T-helper 2 cell (primary cell): ENCODE measurements around the gene CPNE2.

Source experiments
- DNase-seq, 5 experiments: peaks; one replicate each; pipeline versions ENCODE4 v3.0.0 to v3.0.0-alpha.2; 2012 to 2022

CPNE2 gene

DNA sequence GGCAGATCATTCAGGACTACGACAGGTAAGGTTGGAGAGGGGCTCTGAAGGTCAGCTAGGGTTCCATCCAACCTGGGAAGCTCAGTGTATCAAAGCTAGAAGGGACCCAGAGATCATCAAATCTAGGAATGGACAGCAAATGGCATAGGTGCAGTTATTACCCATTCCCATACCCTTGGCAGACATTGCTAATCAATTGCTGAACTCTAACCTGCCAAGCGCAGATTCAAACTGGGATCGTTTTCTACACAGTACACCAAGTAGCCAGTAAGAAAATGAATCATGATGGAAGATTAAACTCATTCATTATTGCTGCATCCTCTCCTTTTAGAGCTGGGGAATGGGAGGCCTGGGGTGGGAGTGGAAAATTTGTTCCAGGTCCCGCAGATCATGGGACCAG, 33.6 kb downstream of the CPNE2 start:
- no peak for DNase-seq

DNA sequence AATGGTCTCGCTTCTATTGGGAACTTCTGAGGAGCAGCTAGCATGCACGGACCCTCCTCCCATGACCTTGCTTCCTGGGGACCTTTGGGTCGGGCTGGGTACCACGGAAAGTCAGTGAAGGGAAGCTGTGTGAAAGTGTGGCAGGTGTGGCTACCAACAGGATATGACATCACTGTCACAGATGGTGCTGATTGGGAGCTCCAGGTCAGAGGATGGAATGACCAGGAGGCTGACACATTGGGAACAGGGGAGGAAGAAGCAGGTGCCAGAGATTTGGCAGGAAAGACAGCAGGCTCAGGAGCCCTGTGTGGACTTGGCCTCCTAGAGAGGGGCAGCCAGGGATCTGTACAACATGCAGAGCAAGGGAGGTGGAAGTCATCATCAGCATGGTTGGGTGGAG, 34.0 kb downstream of the CPNE2 start:
- DNase-seq: peak in 1 of 5 experiments; percentile 30

DNA sequence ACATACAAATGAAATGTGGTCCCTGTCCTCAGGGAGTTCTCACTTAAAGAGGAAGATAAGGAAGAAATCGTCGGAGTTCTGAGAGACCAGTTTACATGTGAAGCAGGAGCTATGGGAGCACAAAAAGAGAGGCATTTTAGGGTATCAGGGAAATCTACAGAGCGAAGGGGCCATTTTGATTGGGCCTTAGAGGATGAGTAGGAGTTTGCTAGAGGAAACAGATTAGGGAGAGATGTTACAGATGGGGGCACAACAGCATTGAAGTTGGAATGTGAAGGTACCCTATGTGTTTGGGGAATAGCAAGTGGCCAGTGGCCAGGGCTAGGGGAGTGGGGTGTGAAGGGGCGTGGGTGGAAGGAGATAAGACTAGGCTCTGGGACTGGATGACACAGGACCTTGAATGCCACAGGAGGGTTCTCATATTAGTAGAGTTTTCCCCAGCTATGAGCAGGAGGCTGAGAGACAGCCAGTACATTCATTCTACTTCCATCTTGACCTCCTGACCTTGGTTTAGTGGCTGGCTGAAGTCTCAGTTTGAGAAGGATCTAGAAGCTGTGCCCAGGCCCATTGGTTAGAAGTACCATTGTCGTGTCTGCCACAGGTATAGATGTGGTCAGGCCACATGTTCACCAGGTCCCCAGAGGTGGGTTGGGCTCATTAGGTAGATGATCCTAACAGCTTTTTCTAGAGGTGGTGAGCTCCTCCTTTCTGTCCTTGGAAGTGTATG, 34.8 kb downstream of the CPNE2 start:
- peak in 1 of 5 experiments; percentile 64 for DNase-seq

DNA sequence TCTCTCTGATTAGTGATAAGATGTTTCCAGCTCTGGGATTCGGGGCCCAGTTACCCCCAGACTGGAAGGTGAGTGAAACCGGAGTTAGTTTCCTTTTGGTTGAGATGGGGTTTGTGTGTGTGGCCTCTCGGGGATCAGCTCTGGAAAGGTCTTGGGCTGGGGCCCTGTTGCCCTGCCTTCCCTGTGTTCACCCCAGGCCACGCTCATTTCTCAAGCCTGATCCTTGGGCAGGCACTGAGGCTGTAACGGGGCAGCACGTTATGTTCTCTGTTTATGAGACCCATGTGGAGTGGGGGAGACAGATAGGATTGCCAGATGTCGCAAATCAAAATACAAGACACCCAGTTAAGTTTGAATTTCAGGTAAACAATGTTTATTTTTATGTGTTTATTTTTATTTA, 35.5 kb downstream of the CPNE2 start:
- DNase-seq: no peak

DNA sequence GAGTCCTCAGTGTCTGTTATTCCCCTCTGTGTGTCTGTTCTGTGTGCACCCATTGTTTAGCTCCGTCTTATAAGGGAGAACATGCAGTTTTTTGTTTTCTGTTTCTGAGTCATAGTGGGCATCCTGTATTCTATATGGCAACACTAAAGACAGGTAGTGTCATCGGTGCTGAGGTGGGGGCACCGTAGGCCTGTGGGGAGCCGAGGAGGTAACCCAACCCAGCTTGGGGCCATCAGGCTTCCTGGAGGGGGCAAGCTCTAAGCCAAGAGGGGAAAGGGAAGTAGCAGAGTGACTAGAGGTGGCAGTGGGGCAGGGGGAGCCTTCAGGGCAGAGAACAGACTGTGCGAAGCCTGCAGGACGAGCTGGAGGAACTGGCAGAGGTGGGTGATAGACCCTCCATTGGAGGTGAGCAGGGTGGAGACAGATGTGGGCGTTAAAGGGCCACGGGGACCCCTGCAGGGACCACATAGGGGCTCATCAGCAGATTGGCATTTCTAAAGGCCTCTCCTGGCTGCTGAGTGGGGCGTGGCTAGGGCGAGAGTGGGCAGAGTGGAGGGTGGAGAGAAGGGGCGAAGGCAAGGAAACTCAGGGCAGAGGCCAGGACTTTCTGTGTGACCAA, 36.5 kb downstream of the CPNE2 start:
- DNase-seq: peak in 4 of 5 experiments; percentile 18 to 92 (median 58)

DNA sequence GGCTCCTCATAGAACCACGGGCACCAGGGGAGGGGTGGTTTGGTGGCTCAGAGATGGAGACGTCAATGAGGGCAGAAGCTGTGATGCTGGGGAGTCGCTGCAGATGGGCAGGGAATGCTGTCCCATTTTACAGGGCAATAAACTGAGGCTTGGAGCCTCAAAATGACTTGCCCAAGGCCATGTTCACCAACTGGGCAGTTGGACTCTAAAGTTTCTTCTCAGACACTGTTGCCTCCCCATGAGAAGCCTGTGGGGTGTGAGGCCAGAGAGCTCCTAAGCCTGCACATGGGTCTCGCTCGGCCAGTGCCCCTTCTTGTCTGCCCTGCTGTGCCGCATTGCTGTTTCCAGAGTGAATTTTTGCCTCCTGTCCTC, 38.6 kb downstream of the CPNE2 start:
- no peak for DNase-seq

DNA sequence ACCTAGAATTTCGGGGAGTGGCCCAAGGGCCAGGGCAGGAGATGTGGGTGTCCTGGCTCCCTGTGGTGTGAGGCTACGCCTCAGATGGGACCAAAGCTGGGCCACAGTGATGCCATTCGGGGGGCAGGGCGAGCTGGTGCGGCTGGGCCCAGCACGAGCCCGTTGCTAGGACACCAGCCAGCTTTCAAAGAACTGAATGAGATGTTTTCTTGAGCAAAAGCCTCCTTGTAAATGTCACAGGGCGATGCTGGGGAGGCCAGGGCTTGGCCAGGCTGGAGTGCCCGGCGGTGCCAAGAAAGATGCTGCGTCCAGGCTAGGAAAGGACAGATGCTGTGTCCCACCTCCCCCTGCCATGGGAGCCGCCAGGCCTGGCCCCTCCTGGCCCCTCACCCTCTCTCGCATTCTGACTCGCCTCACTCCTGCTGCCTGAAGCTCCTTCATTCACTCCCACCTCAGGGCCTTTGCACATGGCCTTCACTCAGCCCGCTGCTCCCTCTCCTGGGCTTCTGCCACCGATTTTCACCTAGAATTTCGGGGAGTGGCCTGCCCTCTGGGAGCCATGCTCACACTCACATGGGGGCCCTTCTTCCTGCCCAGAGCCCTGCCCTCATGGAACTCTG, 39.1 kb downstream of the CPNE2 start:
- DNase-seq: no peak

DNA sequence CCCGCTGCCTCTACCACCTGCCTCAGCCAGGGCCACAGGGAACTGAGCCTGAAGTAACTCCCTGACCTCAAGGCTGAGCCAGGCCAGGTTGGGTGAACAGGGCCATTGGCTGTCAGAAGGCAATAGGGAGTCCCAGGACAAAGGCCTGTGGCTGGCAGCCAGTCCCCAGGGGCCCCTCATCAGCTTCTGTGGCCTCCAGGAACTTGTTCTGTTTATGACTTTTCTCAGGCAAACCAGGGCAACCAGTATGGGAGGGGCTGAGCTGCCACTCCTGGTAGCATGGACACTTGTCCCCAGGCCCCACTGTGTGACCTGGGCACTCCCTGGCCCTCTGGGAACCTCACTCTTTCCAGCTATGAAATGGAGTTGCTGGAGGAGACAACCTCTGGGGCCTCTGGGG, 40.1 kb downstream of the CPNE2 start:
- no peak for DNase-seq

DNA sequence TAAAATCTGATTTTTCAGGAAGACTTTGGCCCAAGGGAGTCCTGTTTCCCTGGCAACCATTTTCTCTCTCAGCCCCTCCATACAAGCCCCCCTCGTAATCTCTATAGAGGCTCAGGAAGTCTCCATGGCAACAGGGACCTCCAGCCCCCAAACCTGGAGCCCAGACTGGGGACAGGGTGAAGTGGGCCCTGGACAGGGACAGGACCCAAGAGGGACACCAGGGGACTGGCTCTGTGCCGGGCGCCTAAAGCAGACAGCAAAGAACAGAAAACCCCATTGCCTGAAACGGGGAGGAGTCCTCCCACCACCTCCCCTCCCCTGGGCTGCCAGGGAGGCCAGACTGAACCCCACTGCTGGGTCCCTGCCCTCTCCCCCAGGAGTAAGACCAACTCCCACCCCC, 40.6 kb downstream of the CPNE2 start:
- DNase-seq: no peak

DNA sequence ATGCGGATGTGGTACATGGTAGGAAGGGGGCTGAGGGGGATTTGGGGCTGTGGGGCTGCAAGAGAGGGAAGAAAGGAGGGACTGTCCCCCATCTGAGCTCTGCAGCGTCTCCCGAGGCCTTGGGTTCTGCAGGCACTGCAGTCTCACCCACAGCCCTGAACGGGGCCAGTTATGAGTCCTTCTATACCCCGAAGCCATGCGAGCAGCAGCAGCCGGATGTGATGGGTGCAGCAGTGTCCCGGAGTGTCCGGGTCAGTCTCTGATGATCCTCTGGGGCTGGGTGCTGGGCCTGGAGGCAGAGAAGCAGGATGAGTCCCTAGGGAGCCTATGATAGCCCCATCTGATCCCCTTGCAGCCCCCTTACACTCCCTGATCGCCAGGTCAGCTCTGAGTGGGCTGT, 41.5 kb downstream of the CPNE2 start:
- DNase-seq: peak in 1 of 5 experiments; percentile 73

DNA sequence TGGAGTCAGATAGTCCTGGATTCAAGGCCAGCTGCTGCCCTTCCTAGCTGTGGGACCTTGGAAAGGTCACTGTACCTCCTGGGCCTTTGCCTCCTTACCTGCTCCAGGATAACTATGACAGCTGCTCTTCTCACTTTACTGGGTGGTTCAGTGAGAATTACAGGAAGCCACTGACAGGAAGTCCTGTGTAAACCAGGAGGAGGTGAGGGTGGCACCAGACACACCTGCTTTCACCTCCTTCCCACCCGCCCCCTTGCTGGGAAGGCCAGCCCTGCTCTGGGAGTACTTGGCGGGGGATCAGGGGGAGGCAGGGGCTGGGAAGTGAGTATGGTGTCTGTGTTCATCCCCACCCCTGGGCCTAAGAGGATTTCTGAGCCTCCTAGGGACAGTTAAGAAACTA, 42.6 kb downstream of the CPNE2 start:
- peak in 3 of 5 experiments; percentile 26 to 73 (median 62) for DNase-seq

DNA sequence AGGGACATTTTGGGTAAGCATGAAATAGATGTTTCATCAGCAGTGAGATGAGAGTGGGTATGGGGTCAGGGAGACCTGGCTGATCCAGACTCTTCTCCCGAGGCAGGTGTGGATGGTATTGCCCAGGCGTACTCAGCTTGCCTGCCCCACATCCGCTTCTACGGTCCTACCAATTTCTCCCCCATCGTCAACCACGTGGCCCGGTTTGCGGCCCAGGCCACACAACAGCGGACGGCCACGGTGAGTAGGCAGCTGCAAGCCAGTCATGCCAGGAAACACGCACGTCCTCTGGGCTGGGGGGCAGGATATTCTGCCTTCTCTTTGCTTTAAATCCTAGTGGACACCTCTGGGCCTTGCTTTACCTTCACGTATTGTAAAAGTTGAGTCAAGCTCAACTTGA, 44.7 kb downstream of the CPNE2 start:
- DNase-seq: no peak

DNA sequence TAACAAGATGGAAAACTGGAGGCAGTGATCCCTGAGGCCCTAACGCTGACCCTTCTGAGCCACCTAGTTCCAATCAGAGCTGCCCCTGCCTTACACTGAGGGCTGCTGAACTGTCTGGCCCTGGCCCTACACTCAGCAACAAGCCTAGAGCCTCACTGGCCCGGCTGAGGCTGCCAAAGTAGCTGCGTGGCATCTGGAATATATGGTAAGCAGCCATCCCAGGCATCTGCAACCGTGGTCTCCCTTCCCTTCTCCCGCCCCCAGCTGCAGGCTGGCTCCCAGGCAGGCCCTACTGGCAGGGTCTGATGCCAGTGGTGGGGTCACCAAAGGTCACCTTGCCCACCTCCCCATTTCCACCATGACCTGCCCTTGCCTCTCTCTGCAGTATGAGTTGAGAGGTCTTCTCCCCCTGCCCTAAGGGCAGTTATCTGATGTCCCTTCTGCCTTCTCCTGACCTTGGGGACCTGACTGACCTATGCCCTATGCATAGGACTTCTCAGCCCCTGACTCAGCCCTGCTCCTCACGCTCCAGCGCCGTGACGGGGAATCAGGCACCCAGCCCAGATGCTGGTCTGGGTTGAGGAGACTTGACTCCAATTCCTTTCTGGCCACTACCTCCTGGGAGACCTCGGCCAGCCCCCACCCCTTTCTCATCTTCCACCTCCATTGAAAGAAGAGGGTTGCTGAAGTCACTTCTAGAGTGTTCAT, 45.3 kb downstream of the CPNE2 start:
- DNase-seq: no peak

DNA sequence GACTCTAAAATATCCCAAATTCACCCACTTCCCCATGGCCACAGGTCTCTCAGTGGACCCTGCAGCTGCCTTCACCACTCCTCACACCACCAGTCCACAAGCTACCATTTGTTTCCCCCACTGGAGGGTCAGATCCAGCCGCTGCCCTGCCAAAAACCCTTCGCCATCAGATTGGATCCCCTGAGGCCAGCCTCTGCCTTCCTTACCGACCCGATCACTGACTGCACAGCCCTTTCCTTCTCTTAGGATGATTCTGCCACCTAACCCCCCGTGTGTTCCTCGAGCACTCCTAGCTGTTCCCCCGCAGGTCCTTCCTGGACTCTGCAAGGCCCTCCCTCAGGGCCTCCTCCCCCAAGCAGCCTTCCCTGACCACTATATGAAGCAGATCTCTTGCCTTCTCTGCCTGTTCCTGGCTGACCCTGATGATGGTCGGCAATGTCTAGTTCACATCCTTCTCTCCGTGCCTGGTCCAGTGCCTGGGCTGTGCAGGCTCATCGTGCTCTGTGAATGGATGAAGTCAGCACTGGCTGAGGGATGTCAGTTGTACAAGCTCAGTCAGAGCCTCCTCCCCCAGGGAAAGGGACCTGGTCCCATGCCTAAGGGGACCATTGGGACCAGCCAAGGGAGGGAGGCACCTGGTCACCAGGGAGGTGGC, 46.0 kb downstream of the CPNE2 start:
- DNase-seq: no peak

DNA sequence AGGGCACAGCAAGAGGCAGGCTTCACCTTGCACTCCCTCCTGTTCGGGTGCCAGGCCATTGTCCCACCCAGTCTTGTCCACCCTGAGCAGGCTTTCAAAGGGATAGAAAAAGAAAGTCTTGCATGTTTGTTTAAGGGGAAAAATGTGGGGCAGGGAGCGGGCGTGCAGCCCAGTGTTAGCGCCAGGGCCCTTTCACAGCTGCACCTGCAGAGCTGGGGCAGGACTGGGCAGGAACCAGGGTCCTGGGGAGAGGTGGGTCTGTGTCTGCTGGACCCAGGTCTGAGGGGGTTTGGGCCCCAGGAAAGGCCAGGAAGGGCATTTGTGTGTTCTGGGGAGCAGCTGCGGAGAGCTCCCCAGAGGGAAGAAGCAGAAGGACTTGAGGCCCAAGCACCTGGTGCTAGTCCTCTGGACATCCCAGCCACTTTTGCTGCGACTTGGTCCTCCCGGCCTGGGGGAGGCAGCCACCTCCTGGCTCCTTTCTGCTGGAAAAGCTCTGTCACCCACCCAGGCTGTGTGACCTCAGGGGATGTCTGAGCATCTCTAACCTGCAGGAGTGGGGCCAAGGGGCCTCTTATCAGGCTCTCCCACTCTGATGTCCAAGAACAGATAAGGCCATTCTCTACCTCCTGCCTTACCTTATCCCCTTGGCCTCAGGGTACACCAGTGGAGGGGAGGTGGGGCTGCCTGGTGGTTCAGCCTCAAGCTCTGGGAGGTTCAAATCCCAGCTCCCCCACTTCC, 48.7 kb downstream of the CPNE2 start:
- no peak for DNase-seq

DNA sequence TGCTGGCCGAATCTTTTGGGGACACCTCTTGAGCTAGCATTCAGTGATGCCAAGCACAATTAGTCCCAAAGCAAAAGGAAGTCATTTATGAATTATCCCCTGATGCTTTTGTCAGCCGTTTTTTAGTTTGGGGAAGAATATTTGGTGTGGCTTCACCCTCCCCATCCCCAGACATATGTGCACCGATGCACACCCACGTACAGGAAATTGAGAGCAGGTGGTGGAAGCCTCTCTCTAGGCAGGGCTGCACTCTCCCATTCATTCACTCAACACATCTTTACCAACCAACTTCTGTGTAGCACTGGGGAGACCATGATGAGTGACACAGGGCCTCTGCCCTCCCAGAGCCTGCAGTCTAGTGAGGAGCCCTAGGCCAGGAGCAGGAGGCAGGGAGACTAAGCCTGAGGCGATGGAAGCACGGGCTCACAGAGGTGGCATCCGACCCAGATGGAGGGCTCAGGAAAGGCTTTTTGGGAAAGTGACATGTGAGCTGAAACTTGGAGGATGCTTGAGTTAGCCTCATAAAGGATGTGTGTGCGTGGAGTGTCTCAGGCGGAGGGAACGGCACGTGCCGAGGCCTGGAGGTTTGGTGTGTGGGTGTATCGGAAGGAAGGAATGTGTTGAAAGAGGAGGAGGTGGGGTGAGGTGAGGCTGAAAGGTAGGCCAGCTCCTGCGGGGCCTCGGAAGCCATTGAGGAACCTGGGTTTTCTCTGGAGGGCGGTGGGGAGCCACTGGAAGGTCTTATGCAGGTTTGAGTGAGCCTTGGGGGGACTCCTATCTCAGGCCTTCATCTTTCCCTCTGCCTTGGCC, 49.6 kb downstream of the CPNE2 start:
- peak in 1 of 5 experiments; percentile 64 for DNase-seq

DNA sequence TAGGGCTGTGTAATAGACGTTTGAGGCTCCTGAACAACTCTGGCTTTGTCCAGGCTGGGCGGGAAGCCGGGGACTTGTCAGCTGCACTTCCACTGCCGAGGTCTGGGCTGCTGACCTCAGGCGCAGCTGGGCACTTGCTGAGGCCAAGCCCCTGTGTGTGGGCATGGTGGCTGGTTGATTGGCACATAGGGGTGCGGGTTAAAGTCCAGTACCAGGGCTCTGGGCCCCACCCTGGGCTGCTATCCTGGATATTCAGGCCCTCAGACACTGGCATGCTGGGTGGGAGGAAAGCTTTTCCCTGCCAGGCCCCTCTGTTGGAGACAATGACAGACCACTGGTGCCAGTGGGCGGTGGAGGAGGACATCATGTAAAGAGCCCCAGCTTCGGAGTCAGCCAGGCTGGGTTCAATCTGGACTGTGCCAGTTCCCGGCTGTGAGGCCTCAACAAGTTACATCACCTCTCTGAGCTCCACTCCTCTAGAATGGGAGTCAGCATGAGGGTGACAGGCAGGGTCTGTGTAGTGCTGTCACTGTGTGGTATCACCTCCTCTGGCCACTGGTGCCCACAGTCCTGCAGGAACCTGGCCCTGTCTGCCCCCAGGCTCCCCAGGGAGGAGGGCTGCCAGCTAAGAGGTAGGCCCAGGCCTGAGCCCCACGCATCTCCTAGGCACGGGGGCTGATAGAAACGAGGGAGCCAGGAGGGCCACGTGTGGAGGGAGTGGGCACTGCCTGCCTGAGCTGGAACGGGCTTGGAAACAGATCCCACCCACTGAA, 51.0 kb downstream of the CPNE2 start:
- no peak for DNase-seq

DNA sequence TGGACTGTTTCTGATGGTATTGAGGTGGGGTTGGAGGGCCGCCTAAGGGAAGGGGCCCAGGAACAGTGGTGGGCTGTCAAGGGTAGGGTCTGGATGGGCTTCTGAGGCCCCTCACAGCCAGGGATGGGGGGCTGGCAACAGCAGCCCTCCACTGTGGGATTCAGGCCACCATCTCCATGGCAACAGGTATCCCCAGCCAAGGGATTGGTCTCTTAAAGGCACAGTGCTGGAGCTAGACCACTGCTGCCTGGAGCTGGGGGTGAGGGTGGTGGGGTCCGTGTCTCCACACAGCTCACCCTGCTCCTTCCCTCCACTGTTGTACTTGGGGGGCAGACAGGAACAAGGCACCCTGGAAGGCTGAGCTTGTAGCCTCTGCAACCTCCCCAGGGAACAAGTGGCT, 51.6 kb downstream of the CPNE2 start:
- no peak for DNase-seq

DNA sequence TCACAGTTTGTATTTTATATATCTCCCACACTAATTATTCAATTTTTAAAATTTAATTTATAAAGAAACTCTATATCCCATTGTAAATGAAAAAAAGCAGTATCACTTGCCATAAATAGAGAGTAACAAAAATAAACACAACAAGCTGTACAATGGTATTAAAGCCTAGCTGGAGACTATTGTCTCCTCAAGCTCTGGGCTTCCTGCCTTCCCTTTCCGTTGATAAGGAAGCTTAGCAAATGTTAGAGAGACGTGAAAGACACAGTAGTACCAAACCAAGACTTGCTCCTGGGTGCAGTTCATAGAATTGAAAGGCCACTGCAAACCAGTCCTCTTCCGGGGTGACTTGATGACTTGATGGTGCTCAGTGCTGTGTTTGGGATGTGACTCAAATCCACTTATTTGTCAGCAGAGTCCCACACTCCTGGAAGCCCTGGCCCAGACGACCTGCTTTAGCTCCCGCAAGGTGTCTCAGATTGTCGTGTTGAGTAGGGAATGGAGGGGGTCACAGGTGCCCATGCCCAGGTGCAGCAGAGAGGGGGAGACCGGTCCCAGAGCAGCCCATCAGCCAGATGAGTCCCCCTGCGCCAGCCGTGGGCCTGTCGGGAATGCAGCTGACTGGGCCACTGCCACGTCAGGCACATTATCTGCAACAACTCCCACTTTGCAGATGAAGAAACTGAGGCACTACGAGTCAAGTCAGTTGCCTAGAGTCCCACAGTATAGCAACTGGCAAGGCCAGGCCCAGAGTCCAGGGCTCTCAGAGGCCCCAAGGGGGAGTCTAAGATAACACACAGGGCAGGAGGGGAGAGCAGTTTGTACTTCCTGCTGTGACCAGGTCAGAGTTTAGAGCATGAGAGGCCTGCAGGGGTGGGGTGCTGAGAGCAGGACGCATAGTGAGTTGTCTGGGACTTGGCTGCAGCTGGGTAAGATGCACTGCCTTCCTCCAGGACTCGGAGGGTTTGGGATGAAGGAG, 53.0 kb downstream of the CPNE2 start:
- DNase-seq: no peak
